Measurements from ENCODE around the gene SUN3. TPM values are rescaled to one million over a fixed set of nuclear protein-coding genes. Genes with fewer than 3 reads are reported as not detected.

The SUN3 gene
- total and polyA plus RNA-seq, 2 of the 4 experiments (the other 2 are of a cell fraction): not detected

- no peak for DNase-seq
- Histone ChIP-seq H3K36me3 (ENCODE audit: control insufficient read depth, insufficient read depth, low read length) (no peaks in the 10 kb centered on the region), H3K23ac (ENCODE audit: low read depth, low read length) (no peak overlapping the region), H3K9me1 (ENCODE audit: insufficient read depth, low read length) (no peaks in the 10 kb centered on the region), H3K79me1 (ENCODE audit: low read depth in 1 of 2, low read length in 2 of 2) (no peaks in the 10 kb centered on the region), H4K8ac (ENCODE audit: low read depth in 2 of 2, low read length in 2 of 2) (no peak overlapping the region), H3K14ac (replicated peaks; ENCODE audit: low read depth, low read length) (no peak overlapping the region), H3K9ac (ENCODE audit: low read depth, low read length) (no peak overlapping the region), H4K20me1 (ENCODE audit: insufficient read depth, low read length) (no peaks in the 10 kb centered on the region), H3K4me1 (ENCODE audit: control insufficient read depth, insufficient read depth, low read length) (0 out of 2 replicates have a peak, but pooled peaks cover under 1% of the 10 kb centered on the region), H3K4ac (ENCODE audit: low read depth, low read length) (no peak overlapping the region), H2AK9ac (replicated peaks; ENCODE audit: low read depth, low read length, poor library complexity) (no peak overlapping the region), H2BK120ac (ENCODE audit: low read depth, low read length) (no peak overlapping the region), H2AK5ac (ENCODE audit: low read depth, low read length) (no peak overlapping the region), H3K9me3 (ENCODE audit: control insufficient read depth, insufficient read depth, low read length) (no peaks in the 10 kb centered on the region), H2AFZ (replicated peaks; ENCODE audit: low read length, poor library complexity) (no peak overlapping the region), H3K56ac (ENCODE audit: extremely low read depth, insufficient read depth, low read length) (no peak overlapping the region), H3K18ac (ENCODE audit: low read depth, low read length) (no peak overlapping the region), H2BK5ac (ENCODE audit: low read depth, low read length, poor library complexity, severe bottlenecking) (no peak overlapping the region), H3K27me3 (ENCODE audit: control insufficient read depth, insufficient read depth, low read length) (no peaks in the 10 kb centered on the region), H3K4me3 (ENCODE audit: insufficient read depth, low read depth, low read length) (no peak overlapping the region), H2BK20ac (ENCODE audit: low read depth, low read length) (no peak overlapping the region), H3K4me2 (ENCODE audit: low read depth, low read length) (no peak overlapping the region), H4K5ac (ENCODE audit: low read depth, low read length) (no peak overlapping the region), H4K91ac (ENCODE audit: insufficient read depth, low read depth, low read length) (no peak overlapping the region), H3K27ac (ENCODE audit: insufficient read depth, low read length) (no peak overlapping the region), H2BK15ac (ENCODE audit: low read depth, low read length) (no peak overlapping the region)
- TF ChIP-seq ELK1 (IDR thresholded peaks at IDR 0.05; ENCODE audit: borderline replicate concordance, low read depth, low read length) (no peak), CEBPB (IDR thresholded peaks at IDR 0.05; ENCODE audit: low read depth, low read length) (0 out of 2 replicates have a peak, but pooled peaks have one; percentile 8)
- CTCF ChIA-PET: interaction anchor here (1.4 to 1.5 kb wide), 2 partner anchors 111 to 156 kb away, joined by 3 to 6 read pairs; no protein-coding TSS in a partner anchor
- BruUV-seq (replicated peaks): no TSS peak
- dilution Hi-C loops (cut with HindIII; ENCODE audit: low sequenced_read_pairs, unreplicated experiment) (loop anchor here (25.0 kb wide), 1 partner anchor 113 kb away; no protein-coding TSS in a partner anchor), intact Hi-C loops (cut with micrococcal nuclease) (no loop called here), in situ Hi-C loops (cut with MboI; ENCODE audit: low sequenced_read_pairs) (no loop called here)
- 92% methylated on average over 11 of the region's 12 CpGs; no CpG with 5 or more reads in 1 of the 2 experiments for WGBS, 2 experiments (ENCODE audit: extremely low coverage in 2 of 2, insufficient read length in 1 of 2)
- POLR2A ChIA-PET (ENCODE audit: unreplicated experiment): no interaction called here
- ATAC-seq (ENCODE audit: low read depth): no peak
Observed at GRCh38 chr7:47999413-47999812, 29.5 kb downstream of the SUN3 start.
